Osteoblast (primary cell): Measurements from ENCODE around the gene CYTIP. TPM values are rescaled to one million over a fixed set of nuclear protein-coding genes. Genes with fewer than 3 reads are reported as not detected.

Experiments used
- DNase-seq: peaks from one replicate; pipeline ENCODE4 v3.0.0; 2011; ENCODE audit warnings: low spot score, mixed read lengths; ENCODE audit not compliant: insufficient read length; ENCODE audit errors: missing footprints
- H2AFZ ChIP-seq: 2 replicates; pipeline ENCODE4 v1.6.0; 2011; ENCODE audit warnings: mild to moderate bottlenecking, low read length
- H3K27ac ChIP-seq: 2 replicates; pipeline ENCODE4 v1.5.1; 2011; ENCODE audit warnings: mild to moderate bottlenecking, low read depth, low read length, moderate library complexity
- H3K27me3 ChIP-seq: 2 replicates; pipeline ENCODE4 v1.6.0; 2012; ENCODE audit warnings: mild to moderate bottlenecking, control low read depth, inconsistent platforms, low read length, moderate library complexity; ENCODE audit not compliant: insufficient read depth
- H3K36me3 ChIP-seq: 2 replicates; pipeline ENCODE4 v1.5.1; 2011; ENCODE audit warnings: mild to moderate bottlenecking, low read length, control low read depth, moderate library complexity; ENCODE audit not compliant: insufficient read depth
- H3K4me1 ChIP-seq: 2 replicates; pipeline ENCODE4 v1.5.1; 2011; ENCODE audit warnings: mild to moderate bottlenecking, low read length, control low read depth, moderate library complexity; ENCODE audit not compliant: insufficient read depth
- H3K4me2 ChIP-seq: 2 replicates; pipeline ENCODE4 v1.6.0; 2011; ENCODE audit warnings: mild to moderate bottlenecking, low read length; ENCODE audit not compliant: insufficient read depth
- H3K4me3 ChIP-seq: fragments of 200-600 bp; sonication (generic); 3 replicates; pipeline ENCODE4 v1.5.1; 2012; ENCODE audit warnings: mild to moderate bottlenecking, low read length, inconsistent platforms; ENCODE audit not compliant: insufficient read depth
- H3K79me2 ChIP-seq: 2 replicates; pipeline ENCODE4 v1.6.0; 2012; ENCODE audit warnings: mild to moderate bottlenecking, low read length, control low read depth, inconsistent platforms; ENCODE audit not compliant: insufficient read depth
- H3K9me3 ChIP-seq: 2 replicates; pipeline ENCODE4 v1.5.1; 2011; ENCODE audit warnings: low read depth, low read length, control low read depth
- H4K20me1 ChIP-seq: 2 replicates; pipeline ENCODE4 v1.6.0; 2012; ENCODE audit warnings: mild to moderate bottlenecking, low read length, control low read depth; ENCODE audit not compliant: insufficient read depth
- CTCF ChIP-seq: IDR thresholded peaks from 2 replicates; pipeline ENCODE4 v1.5.1; 2011; ENCODE audit warnings: mild to moderate bottlenecking, low read depth, low read length, moderate library complexity; ENCODE audit errors: extremely low read depth
- total RNA-seq: library from RNA; depleted of rRNA; stranded (reverse); fragments of >200 nt; gene quantifications from 2 replicates; pipeline ENCODE4 v1.2.3, GENCODE V29; 2012

CYTIP gene
- total RNA-seq, 1 donor = 1.4 TPM

- Histone ChIP-seq H3K4me3 (no peak overlapping the region), H3K9me3 (no peaks in the 10 kb centered on the region), H2AFZ (no peak overlapping the region), H3K4me1 (peaks cover 19% of the 10 kb centered on the region), H4K20me1 (no peaks in the 10 kb centered on the region), H3K36me3 (no peaks in the 10 kb centered on the region), H3K27me3 (no peaks in the 10 kb centered on the region), H3K27ac (peak overlapping the region; percentile 81), H3K4me2 (no peak overlapping the region), H3K79me2 (no peaks in the 10 kb centered on the region)
- no peak for DNase-seq
- TF ChIP-seq CTCF = no peak
Observed at GRCh38 chr2:157469726-157470125, 25.8 kb upstream of the CYTIP start.

- Histone ChIP-seq H3K4me2 (peak overlapping the region; percentile 62), H3K9me3 (no peaks in the 10 kb centered on the region), H3K27me3 (no peaks in the 10 kb centered on the region), H3K27ac (peak overlapping the region; percentile 81), H3K4me3 (no peak overlapping the region), H2AFZ (peak overlapping the region; percentile 30), H3K4me1 (peaks cover 19% of the 10 kb centered on the region), H3K79me2 (no peaks in the 10 kb centered on the region), H4K20me1 (no peaks in the 10 kb centered on the region), H3K36me3 (no peaks in the 10 kb centered on the region)
- TF ChIP-seq CTCF = no peak
- DNase-seq = peak; percentile 51
Observed at GRCh38 chr2:157468931-157469708, 25.2 kb upstream of the CYTIP start.

- Histone ChIP-seq H3K27me3 (no peaks in the 10 kb centered on the region), H3K4me3 (no peak overlapping the region), H4K20me1 (no peaks in the 10 kb centered on the region), H3K79me2 (no peaks in the 10 kb centered on the region), H2AFZ (no peak overlapping the region), H3K27ac (no peak overlapping the region), H3K4me1 (peaks cover 19% of the 10 kb centered on the region), H3K36me3 (no peaks in the 10 kb centered on the region), H3K9me3 (no peaks in the 10 kb centered on the region), H3K4me2 (no peak overlapping the region)
- TF ChIP-seq CTCF = no peak
- DNase-seq = no peak
Observed at GRCh38 chr2:157466764-157467163, 22.9 kb upstream of the CYTIP start.

DNA sequence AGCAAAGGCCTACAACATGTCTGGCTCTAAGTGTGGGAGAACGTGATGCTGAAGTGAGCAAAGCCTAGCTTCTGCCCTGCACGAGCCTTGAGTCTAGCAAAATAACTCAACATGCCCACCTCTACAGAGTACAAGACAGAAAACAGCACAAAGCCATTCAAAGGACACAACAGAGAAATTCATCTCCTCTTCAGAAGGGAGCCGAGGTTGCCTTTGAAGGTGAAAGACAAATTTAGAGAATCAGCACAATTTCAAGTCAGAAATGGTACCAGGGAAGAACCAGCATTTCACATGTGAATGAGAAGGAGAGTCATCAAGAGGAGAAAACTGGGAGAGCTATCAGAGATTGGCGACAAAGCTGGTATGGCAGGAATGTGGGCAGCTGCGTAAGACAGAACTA, 21.7 kb upstream of the CYTIP start:
- no peak for DNase-seq

More for the DNA sequence above, 21.7 kb upstream of the CYTIP start:
- H3K4me3 ChIP-seq = no peak overlapping the region
- H2AFZ ChIP-seq = no peak overlapping the region
- no peaks in the 10 kb centered on the region for H3K9me3 ChIP-seq
- peaks cover 18% of the 10 kb centered on the region for H3K4me1 ChIP-seq
- no peaks in the 10 kb centered on the region for H3K79me2 ChIP-seq
- no peaks in the 10 kb centered on the region for H4K20me1 ChIP-seq
- no peak for TF ChIP-seq CTCF
- no peaks in the 10 kb centered on the region for H3K27me3 ChIP-seq
- no peak overlapping the region for H3K4me2 ChIP-seq
- H3K36me3 ChIP-seq = no peaks in the 10 kb centered on the region
- H3K27ac ChIP-seq = no peak overlapping the region
